Gastrocnemius medialis (tissue), 4 donors: ENCODE data around the gene RIPOR3. TPM values are rescaled to one million over a fixed set of nuclear protein-coding genes. Genes with fewer than 3 reads are reported as not detected.
A peak's percentile ranks its signal among the peaks of the same experiment; 100 is the strongest.

Experiments used
- ATAC-seq, 2 donors: fragments of 150-250 bp; one replicate each; pipeline ENCODE4 v1.9.1; 2016
- DNase-seq, 2 donors: peaks; one replicate each; pipeline ENCODE4 v3.0.0-alpha.2; 2019
- H3K27ac ChIP-seq, 4 donors: fragments of 200-600 bp; sonication (generic); 1 replicate in 1 of 4; 2 replicates in 3 of 4; pipeline ENCODE4 v1.5.1; 2016 to 2018; ENCODE audit warnings: mild to moderate bottlenecking in 2 of 4, moderate library complexity in 1 of 4
- H3K27me3 ChIP-seq, 3 donors: fragments of 200-600 bp; sonication (generic) in 2 of 3; 1 replicate in 1 of 3; 2 replicates in 2 of 3; pipeline versions ENCODE4 v1.5.1 to v1.6.0; 2016 to 2019; ENCODE audit warnings: mild to moderate bottlenecking in 1 of 3, moderate library complexity in 1 of 3
- H3K36me3 ChIP-seq, 2 donors: fragments of 200-600 bp; sonication (generic) in 1 of 2; one replicate each; pipeline ENCODE4 v1.5.1; 2017 to 2018
- H3K4me1 ChIP-seq, 2 donors: fragments of 200-600 bp; sonication (generic) in 1 of 2; one replicate each; pipeline ENCODE4 v1.5.1; 2016 to 2017; ENCODE audit warnings: mild to moderate bottlenecking in 2 of 2
- H3K4me3 ChIP-seq, 4 donors: fragments of 200-600 bp; sonication (generic) in 3 of 4; 1 replicate in 1 of 4; 2 replicates in 3 of 4; pipeline ENCODE4 v1.5.1; 2016 to 2019; ENCODE audit warnings: mild to moderate bottlenecking in 2 of 4
- H3K9me3 ChIP-seq, 3 donors: fragments of 200-600 bp; sonication (generic) in 2 of 3; 1 replicate in 1 of 3; 2 replicates in 2 of 3; pipeline ENCODE4 v1.5.1; 2016 to 2019
- POLR2A ChIP-seq, 2 donors: fragments of 450-650 bp; IDR thresholded peaks; one replicate each; pipeline ENCODE4 v1.6.1; 2017; ENCODE audit warnings: antibody characterized with exemption in 2 of 2, mild to moderate bottlenecking in 2 of 2, moderate library complexity in 2 of 2
- in situ Hi-C, 4 donors: fragments of 200-750 bp; cut with MboI; loops; one replicate each; pipeline versions ENCODE4 v1.15.0 to v1.8.0; 2017; ENCODE audit warnings: low sequenced_read_pairs in 4 of 4
- intact Hi-C: fragments of 100-400 bp; cut with DNase I; formaldehyde crosslinking; loops from one replicate; pipeline ENCODE4 v1.15.1; 2023; ENCODE audit warnings: low total_unique reads
- total RNA-seq, 4 donors: library from RNA; depleted of rRNA; stranded (reverse); fragments of >200 nt; gene quantifications; one replicate each; pipeline versions ENCODE4 v1.1.0 to v1.2.3, GENCODE V29; 2016
- TF ChIP-seq, protein P1 (sequence below), 5 experiments: fragments of 450-650 bp in 3 of 5; fragments of 200-600 bp in 2 of 5; sonication (generic) in 2 of 5; IDR thresholded peaks in 4 of 5; conservative IDR thresholded peaks in 1 of 5; 1 replicate in 4 of 5; 2 replicates in 1 of 5; pipeline ENCODE4 v1.5.1; 2016 to 2019; ENCODE audit warnings: antibody characterized with exemption in 5 of 5, mild to moderate bottlenecking in 3 of 5, moderate library complexity in 3 of 5

RIPOR3 gene
- total RNA-seq, 4 donors from 2014 or later: 5.3 to 12.5 (median 8.2) TPM

GRCh38 chr20:50590348-50590664 is 101.0 kb downstream of the RIPOR3 start:
- H3K4me3 ChIP-seq: no peak overlapping the region
- DNase-seq (no peak), ATAC-seq (no peak)
- TF ChIP-seq POLR2A (IDR thresholded peaks at IDR 0.05): no peak
- TF ChIP-seq, protein P1, sequence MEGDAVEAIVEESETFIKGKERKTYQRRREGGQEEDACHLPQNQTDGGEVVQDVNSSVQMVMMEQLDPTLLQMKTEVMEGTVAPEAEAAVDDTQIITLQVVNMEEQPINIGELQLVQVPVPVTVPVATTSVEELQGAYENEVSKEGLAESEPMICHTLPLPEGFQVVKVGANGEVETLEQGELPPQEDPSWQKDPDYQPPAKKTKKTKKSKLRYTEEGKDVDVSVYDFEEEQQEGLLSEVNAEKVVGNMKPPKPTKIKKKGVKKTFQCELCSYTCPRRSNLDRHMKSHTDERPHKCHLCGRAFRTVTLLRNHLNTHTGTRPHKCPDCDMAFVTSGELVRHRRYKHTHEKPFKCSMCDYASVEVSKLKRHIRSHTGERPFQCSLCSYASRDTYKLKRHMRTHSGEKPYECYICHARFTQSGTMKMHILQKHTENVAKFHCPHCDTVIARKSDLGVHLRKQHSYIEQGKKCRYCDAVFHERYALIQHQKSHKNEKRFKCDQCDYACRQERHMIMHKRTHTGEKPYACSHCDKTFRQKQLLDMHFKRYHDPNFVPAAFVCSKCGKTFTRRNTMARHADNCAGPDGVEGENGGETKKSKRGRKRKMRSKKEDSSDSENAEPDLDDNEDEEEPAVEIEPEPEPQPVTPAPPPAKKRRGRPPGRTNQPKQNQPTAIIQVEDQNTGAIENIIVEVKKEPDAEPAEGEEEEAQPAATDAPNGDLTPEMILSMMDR (IDR thresholded peaks at IDR 0.05 in 4 of 5, conservative IDR thresholded peaks at IDR 0.05 in 1 of 5): no peak
- in situ Hi-C loops: no loop called here
- H3K36me3 ChIP-seq: peaks cover 0 to 42% of the 10 kb centered on the region in 2 donors
- H3K4me1 ChIP-seq: peaks cover 13 to 14% of the 10 kb centered on the region in 2 donors
- intact Hi-C loops: no loop called here
- no peak overlapping the region for H3K27ac ChIP-seq
- H3K9me3 ChIP-seq: no peaks in the 10 kb centered on the region
- H3K27me3 ChIP-seq: no peaks in the 10 kb centered on the region

- Histone ChIP-seq H3K27ac (no peak overlapping the region), H3K36me3 (peaks cover 0 to 48% of the 10 kb centered on the region in 2 donors), H3K4me3 (no peak overlapping the region), H3K27me3 (no peaks in the 10 kb centered on the region), H3K9me3 (no peaks in the 10 kb centered on the region), H3K4me1 (peaks cover 12 to 13% of the 10 kb centered on the region in 2 donors)
- DNase-seq (no peak), ATAC-seq (no peak)
- in situ Hi-C loops (no loop called here), intact Hi-C loops (no loop called here)
- TF ChIP-seq, protein P1 (IDR thresholded peaks at IDR 0.05 in 4 of 5, conservative IDR thresholded peaks at IDR 0.05 in 1 of 5): no peak
- no peak for TF ChIP-seq POLR2A (IDR thresholded peaks at IDR 0.05)
These were observed 101.6 kb downstream of the RIPOR3 start for GRCh38 chr20:50589548-50590347.

DNA sequence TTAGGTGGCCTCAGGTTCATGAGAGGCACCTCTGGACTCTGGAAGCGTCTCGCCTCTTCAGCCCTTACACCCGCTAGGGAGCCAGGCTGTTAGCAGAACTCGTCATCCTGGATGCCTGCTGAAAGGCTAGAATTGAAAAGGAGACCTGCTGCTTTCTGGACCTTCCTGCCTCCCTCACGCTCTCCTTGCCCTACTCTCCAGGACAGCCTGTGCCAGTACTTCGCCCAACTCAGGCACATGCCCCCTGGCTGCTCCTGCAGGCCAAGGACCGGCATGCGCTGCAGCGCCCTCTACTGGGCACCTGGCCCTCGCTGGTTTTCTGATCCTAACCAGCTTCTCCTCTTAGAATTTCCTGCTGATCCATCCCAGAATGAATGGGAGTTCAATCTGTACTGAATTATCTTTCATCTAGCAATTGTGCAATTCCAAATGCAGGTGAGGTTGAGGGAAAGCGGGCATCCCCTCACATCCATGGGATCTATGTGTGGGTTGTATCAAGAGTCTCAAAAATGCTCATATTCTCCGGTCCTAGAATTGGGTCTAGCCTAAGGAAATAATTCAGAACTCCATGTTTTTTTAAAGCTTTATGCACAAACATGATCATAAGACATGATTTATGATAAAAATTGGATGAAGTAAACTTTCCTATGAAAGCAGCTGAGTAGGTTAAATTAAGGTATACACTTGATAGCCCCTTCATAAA is 103.2 kb downstream of the RIPOR3 start:
- peaks cover 0 to 64% of the 10 kb centered on the region in 2 donors for H3K36me3 ChIP-seq
- ATAC-seq: peak; percentile 48 to 78
- in situ Hi-C loops (no loop called here), intact Hi-C loops (no loop called here)
- no peak for TF ChIP-seq POLR2A (IDR thresholded peaks at IDR 0.05)
- TF ChIP-seq, protein P1 (IDR thresholded peaks at IDR 0.05 in 4 of 5, conservative IDR thresholded peaks at IDR 0.05 in 1 of 5): peak; percentile 71 to 85 (median 83)
- H3K27ac ChIP-seq: peak overlapping the region in 2 of 4 donors; percentile 42 to 61
- no peaks in the 10 kb centered on the region for H3K9me3 ChIP-seq
- no peaks in the 10 kb centered on the region for H3K27me3 ChIP-seq
- no peak overlapping the region for H3K4me3 ChIP-seq
- DNase-seq: peak; percentile 50 to 74
- H3K4me1 ChIP-seq: peaks cover 12 to 13% of the 10 kb centered on the region in 2 donors

GRCh38 chr20:50587291-50587961 is 103.9 kb downstream of the RIPOR3 start:
- in situ Hi-C loops (no loop called here), intact Hi-C loops (no loop called here)
- Histone ChIP-seq H3K27me3 (no peaks in the 10 kb centered on the region), H3K9me3 (no peaks in the 10 kb centered on the region), H3K36me3 (peaks cover 0 to 71% of the 10 kb centered on the region in 2 donors), H3K4me3 (no peak overlapping the region), H3K4me1 (peaks cover 9 to 10% of the 10 kb centered on the region in 2 donors), H3K27ac (peak overlapping the region in 2 of 4 donors; percentile 42 to 61)
- DNase-seq: no peak
- ATAC-seq: peak; percentile 5 to 7
- TF ChIP-seq, protein P1 (IDR thresholded peaks at IDR 0.05 in 4 of 5, conservative IDR thresholded peaks at IDR 0.05 in 1 of 5): no peak
- TF ChIP-seq POLR2A (IDR thresholded peaks at IDR 0.05): no peak
